HepG2 (cell line): ENCODE measurements around the gene EIF4H. TPM values are rescaled to one million over a fixed set of nuclear protein-coding genes. Genes with fewer than 3 reads are reported as not detected.

Source experiments
- ATAC-seq: fragments of 200-7000 bp; cut with Tn5 transposase; 3 replicates; pipeline ENCODE4 v1.9.1; 2020; ENCODE audit warnings: mild to moderate bottlenecking, moderate library complexity
- BruUV-seq: library from RNA; stranded (reverse); fragments of 400-500 nt; replicated peaks from 2 replicates; lab custom pipeline; 2021; lab: Mats Ljungman, UMichigan
- CTCF ChIA-PET: fragments of 300-600 bp; formaldehyde crosslinking; extraction: SDS; loops from one replicate; lab custom pipeline; 2021; ENCODE audit warnings: low total read pairs, inconsistent platforms, low intra/inter-chr PET ratio; lab: Yijun Ruan, JAX
- POLR2A ChIA-PET: fragments of 350-600 bp; sonication (Branson Sonifier 250); formaldehyde crosslinking; loops from one replicate; lab custom pipeline; 2020; ENCODE audit warnings: antibody characterized with exemption, inconsistent platforms; lab: Yijun Ruan, JAX
- DNase-seq: peaks from one replicate; pipeline ENCODE4 v3.0.0-alpha.2; 2015; ENCODE audit warnings: low spot score
- FAIRE-seq: peaks from 3 replicates; lab custom pipeline; 2011; peaks lifted over from hg19 to GRCh38; lab: Jason Lieb, UNC
- H2AFZ ChIP-seq: one replicate; pipeline ENCODE4 v1.6.1; 2011; ENCODE audit warnings: low read length, inconsistent platforms
- H3K27ac ChIP-seq: fragments of 300-600 bp; 3 replicates; pipeline ENCODE4 v1.8.0; 2011; ENCODE audit warnings: mixed run types, mild to moderate bottlenecking, mixed read lengths, low read length, inconsistent platforms; ENCODE audit not compliant: insufficient read depth; ENCODE audit errors: extremely low read length
- H3K27me3 ChIP-seq, 2 experiments: fragments of 200-600 bp in 1 of 2; 2 replicates in 1 of 2; 3 replicates in 1 of 2; pipeline versions ENCODE4 v1.6.0 to v1.8.0; 2011; ENCODE audit warnings: low read length in 2 of 2, mild to moderate bottlenecking in 2 of 2, moderate library complexity in 2 of 2, inconsistent platforms in 1 of 2; ENCODE audit not compliant: insufficient read depth in 2 of 2, control insufficient read depth in 1 of 2
- H3K36me3 ChIP-seq, 2 experiments: fragments of 200-600 bp in 1 of 2; replicated peaks in 1 of 2; 2 replicates in 1 of 2; 3 replicates in 1 of 2; pipeline versions ENCODE4 v1.5.1 to v1.8.0; 2011; ENCODE audit warnings: low read length in 2 of 2, inconsistent platforms in 1 of 2; ENCODE audit not compliant: insufficient read depth in 2 of 2, control insufficient read depth in 1 of 2
- H3K4me1 ChIP-seq: 2 replicates; pipeline ENCODE4 v1.5.1; 2012; ENCODE audit warnings: low read length, inconsistent platforms; ENCODE audit not compliant: insufficient read depth
- H3K4me2 ChIP-seq: 2 replicates; pipeline ENCODE4 v1.6.0; 2011; ENCODE audit warnings: low read depth, low read length, inconsistent platforms
- H3K4me3 ChIP-seq, 3 experiments: fragments of 200-600 bp in 1 of 3; sonication (generic), shearing (Covaris generic) in 1 of 3; replicated peaks in 1 of 3; 2 replicates each; pipeline ENCODE4 v1.5.1; 2011 to 2016; ENCODE audit warnings: low read length in 3 of 3, inconsistent platforms in 2 of 3, low read depth in 2 of 3, mild to moderate bottlenecking in 2 of 3, control low read depth in 1 of 3, mixed read lengths in 1 of 3; ENCODE audit not compliant: insufficient read depth in 1 of 3
- H3K79me2 ChIP-seq: one replicate; pipeline ENCODE4 v1.6.1; 2011; ENCODE audit warnings: low read length, inconsistent platforms; ENCODE audit not compliant: insufficient read depth
- H3K9ac ChIP-seq: 2 replicates; pipeline ENCODE4 v1.6.0; 2011; ENCODE audit warnings: mild to moderate bottlenecking, low read depth, low read length, inconsistent platforms; ENCODE audit not compliant: insufficient read depth
- H3K9me3 ChIP-seq: 2 replicates; pipeline ENCODE4 v1.5.1; 2012; ENCODE audit warnings: mild to moderate bottlenecking, low read length
- H4K20me1 ChIP-seq: 2 replicates; pipeline ENCODE4 v1.6.0; 2011; ENCODE audit warnings: inconsistent platforms, mild to moderate bottlenecking, low read length, moderate library complexity; ENCODE audit not compliant: insufficient read depth
- DMAP1 ChIP-seq: IDR thresholded peaks from 2 replicates; pipeline ENCODE4 v1.6.1; 2016
- SP4 ChIP-seq: sonication (generic); formaldehyde crosslinking; IDR thresholded peaks from 2 replicates; pipeline ENCODE4 v1.8.1; 2023; ENCODE audit warnings: mild to moderate bottlenecking, missing genetic modification reagents
- ZNF121 ChIP-seq: sonication (generic); formaldehyde crosslinking; IDR thresholded peaks from 2 replicates; pipeline ENCODE4 v1.5.0; 2020; ENCODE audit warnings: mild to moderate bottlenecking, missing genetic modification reagents
- ZNF274 ChIP-seq: sonication (generic); formaldehyde crosslinking; IDR thresholded peaks from 2 replicates; pipeline ENCODE4 v1.5.1; 2020; ENCODE audit warnings: mild to moderate bottlenecking, missing genetic modification reagents
- ZNF382 ChIP-seq: sonication (generic); formaldehyde crosslinking; IDR thresholded peaks from 2 replicates; pipeline ENCODE4 v1.5.0; 2020; ENCODE audit warnings: missing genetic modification reagents, mild to moderate bottlenecking, borderline replicate concordance
- WGBS: methylation state at CpG from one replicate; pipeline ENCODE4 v1.1.6; 2017; ENCODE audit warnings: low lambda C conversion rate; 5-methylcytosine and 5-hydroxymethylcytosine counted together
- in situ Hi-C: cut with HindIII; loops from 2 replicates; pipeline ENCODE4 v1.10.0; 2017; ENCODE audit warnings: low pct_unique_long_range_greater_than_20kb; ENCODE audit not compliant: extremely low pct_ligation_motif_present
- intact Hi-C: fragments of 100-400 bp; cut with micrococcal nuclease; formaldehyde crosslinking; loops from one replicate; pipeline ENCODE4 v1.10.0; 2022; ENCODE audit not compliant: unreplicated experiment
- polyA plus RNA-seq, 8 experiments: library from polyadenylated mRNA; depleted of rRNA in 3 of 8; stranded (reverse) in 7 of 8; unstranded in 1 of 8; fragments of >200 nt; fragmentation: Illumina TruSeq in 4 of 8; extraction: Trizol in 4 of 8; gene quantifications; 2 replicates each; pipeline versions ENCODE4 v1.2.1 to v1.2.3, GENCODE V29; 2011 to 2016; ENCODE audit warnings: low read depth in 4 of 8, missing spikeins in 1 of 8, mixed read lengths in 1 of 8; ENCODE audit not compliant: insufficient read depth in 1 of 8
- total RNA-seq, 5 experiments: library from RNA; depleted of rRNA; stranded (reverse); fragments of >200 nt; fragmentation: Illumina TruSeq; extraction: Trizol; gene quantifications; 2 replicates each; pipeline ENCODE4 v1.2.3, GENCODE V29; 2016; ENCODE audit warnings: low read depth in 1 of 5
- TF ChIP-seq, protein P1 (sequence below): sonication (generic); formaldehyde crosslinking; IDR thresholded peaks from 2 replicates; pipeline ENCODE4 v1.5.0; 2020; ENCODE audit warnings: mild to moderate bottlenecking, missing genetic modification reagents
- TF ChIP-seq, protein P2 (sequence below): sonication (generic); formaldehyde crosslinking; IDR thresholded peaks from 2 replicates; pipeline ENCODE4 v1.9.0; 2021; ENCODE audit warnings: missing genetic modification reagents, mild to moderate bottlenecking, borderline replicate concordance

EIF4H gene
- total and polyA plus RNA-seq, 2 of the 13 experiments (the other 11 are each of a cell fraction or from before 2014, with no cell fraction given): 232 to 321 TPM

DNA sequence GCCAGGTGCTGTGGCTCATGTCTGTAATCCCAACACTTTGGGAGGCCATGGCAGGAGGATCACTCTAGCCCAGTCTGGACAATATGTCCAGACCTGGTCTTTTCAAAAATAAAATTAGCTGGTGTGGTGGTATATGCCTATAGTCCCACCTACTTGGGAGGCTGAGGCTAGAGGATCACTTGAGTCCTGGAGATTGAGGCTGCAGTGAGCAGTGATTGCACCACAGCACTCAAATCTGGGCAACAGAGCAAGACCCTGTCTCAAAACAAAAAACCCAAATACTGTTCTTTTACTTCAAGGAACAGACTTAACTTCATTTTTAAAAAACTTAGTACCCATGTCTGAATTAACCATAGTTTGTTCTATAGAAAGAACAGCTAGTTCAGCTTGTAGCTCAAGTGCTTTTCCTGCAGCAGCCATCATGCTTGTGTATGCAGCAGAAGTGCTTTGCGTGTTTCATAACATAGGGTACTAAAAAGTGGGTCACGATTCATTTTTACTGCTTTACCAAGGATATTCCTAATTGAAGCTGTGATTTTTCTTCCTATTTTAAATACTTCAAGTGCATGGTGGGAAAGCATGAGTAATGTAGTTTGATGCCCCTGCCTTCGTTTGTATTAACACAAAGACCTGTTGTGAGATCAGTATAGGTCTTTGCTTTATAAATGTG lies 5.9 kb downstream of the EIF4H start:
- Histone ChIP-seq H3K4me2 (no peak overlapping the region), H3K79me2 (peaks cover 100% of the 10 kb centered on the region), H3K27ac (no peak overlapping the region), H2AFZ (no peak overlapping the region), H3K36me3 (peaks cover 10 to 43% of the 10 kb centered on the region in 2 experiments; a peak in 4 of 5 replicates), H3K9ac (no peak overlapping the region), H3K4me1 (peaks cover 70% of the 10 kb centered on the region), H3K27me3 (no peaks in the 10 kb centered on the region; a peak in 1 of 5 replicates), H3K9me3 (no peaks in the 10 kb centered on the region), H4K20me1 (peaks cover 98% of the 10 kb centered on the region), H3K4me3 (no peak overlapping the region)
- in situ Hi-C loops: no loop called here
- FAIRE-seq (no peak), ATAC-seq (no peak), DNase-seq (no peak)
- intact Hi-C loops: no loop called here
- no TSS peak for BruUV-seq
- whole genome bisulfite sequencing: 87% methylated on average over 3 of the region's 3 CpGs
- no peak for TF ChIP-seq DMAP1 (CRISPR knock-in tag)
- no peak for TF ChIP-seq SP4 (CRISPR knock-in tag)
- no peak for TF ChIP-seq ZNF274 (CRISPR knock-in tag)
- TF ChIP-seq ZNF121 (CRISPR knock-in tag): peak; percentile 66
- TF ChIP-seq, protein P1, sequence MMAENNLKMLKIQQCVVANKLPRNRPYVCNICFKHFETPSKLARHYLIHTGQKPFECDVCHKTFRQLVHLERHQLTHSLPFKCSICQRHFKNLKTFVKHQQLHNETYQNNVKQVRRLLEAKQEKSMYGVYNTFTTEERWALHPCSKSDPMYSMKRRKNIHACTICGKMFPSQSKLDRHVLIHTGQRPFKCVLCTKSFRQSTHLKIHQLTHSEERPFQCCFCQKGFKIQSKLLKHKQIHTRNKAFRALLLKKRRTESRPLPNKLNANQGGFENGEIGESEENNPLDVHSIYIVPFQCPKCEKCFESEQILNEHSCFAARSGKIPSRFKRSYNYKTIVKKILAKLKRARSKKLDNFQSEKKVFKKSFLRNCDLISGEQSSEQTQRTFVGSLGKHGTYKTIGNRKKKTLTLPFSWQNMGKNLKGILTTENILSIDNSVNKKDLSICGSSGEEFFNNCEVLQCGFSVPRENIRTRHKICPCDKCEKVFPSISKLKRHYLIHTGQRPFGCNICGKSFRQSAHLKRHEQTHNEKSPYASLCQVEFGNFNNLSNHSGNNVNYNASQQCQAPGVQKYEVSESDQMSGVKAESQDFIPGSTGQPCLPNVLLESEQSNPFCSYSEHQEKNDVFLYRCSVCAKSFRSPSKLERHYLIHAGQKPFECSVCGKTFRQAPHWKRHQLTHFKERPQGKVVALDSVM (CRISPR knock-in tag): peak; percentile 87
- no peak for TF ChIP-seq ZNF382 (CRISPR knock-in tag)
- TF ChIP-seq, protein P2, sequence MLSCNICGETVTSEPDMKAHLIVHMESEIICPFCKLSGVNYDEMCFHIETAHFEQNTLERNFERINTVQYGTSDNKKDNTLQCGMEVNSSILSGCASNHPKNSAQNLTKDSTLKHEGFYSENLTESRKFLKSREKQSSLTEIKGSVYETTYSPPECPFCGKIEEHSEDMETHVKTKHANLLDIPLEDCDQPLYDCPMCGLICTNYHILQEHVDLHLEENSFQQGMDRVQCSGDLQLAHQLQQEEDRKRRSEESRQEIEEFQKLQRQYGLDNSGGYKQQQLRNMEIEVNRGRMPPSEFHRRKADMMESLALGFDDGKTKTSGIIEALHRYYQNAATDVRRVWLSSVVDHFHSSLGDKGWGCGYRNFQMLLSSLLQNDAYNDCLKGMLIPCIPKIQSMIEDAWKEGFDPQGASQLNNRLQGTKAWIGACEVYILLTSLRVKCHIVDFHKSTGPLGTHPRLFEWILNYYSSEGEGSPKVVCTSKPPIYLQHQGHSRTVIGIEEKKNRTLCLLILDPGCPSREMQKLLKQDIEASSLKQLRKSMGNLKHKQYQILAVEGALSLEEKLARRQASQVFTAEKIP (CRISPR knock-in tag): no peak
- POLR2A ChIA-PET: no interaction called here
- CTCF ChIA-PET: no interaction called here
